HuH-7.5 (cell line): ENCODE results near the gene OR5AK2.
A peak's percentile ranks its signal among the peaks of the same experiment; 100 is the strongest.
"Not testable (repeated sequence)": the region's sequence is repeated elsewhere in the genome, so short reads cannot be mapped to it uniquely, and the experiment has no call there.

Source experiments
- DNase-seq: peaks from one replicate; pipeline ENCODE4 v3.0.0; 2011; ENCODE audit warnings: low spot score

OR5AK2 gene

DNA sequence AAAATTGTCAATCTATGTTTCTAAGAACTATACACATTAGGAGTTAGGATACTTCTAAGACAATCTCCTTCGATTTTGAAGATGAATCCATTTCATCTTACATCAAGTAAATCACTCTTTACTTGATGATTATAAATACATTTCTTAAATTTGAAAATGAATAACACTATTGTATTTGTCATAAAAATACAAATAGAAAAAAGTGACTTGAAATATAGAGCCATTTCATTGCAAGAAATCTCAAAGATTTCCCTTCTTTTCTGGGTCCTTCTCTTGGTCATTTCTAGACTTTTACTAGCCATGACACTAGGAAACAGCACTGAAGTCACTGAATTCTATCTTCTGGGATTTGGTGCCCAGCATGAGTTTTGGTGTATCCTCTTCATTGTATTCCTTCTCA lies at the start of gene OR5AK2:
Gene OR5AK2, plus strand, starts transcription at position 301 of the 400 bp plus-strand sequence. Its CDS starts 0 bp downstream, at position 301.
- DNase-seq = no peak

DNA sequence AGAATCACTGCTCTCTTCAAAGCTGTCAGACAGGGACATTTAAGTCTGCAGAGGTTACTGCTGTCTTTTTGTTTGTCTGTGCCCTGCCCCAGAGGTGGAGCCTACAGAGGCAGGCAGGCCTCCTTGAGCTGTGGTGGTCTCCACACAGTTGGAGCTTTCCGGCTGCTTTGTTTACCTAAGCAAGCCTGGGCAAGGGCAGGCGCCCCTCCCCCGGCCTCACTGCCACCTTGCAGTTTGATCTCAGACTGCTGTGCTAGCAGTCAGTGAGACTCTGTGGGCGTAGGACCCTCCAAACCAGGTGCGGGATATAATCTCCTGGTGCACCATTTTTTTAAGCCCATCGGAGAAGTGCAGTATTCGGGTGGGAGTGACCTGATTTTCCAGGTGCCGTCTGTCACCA lies 43.2 kb upstream of the OR5AK2 start:
- DNase-seq = not testable (repeated sequence)

DNA sequence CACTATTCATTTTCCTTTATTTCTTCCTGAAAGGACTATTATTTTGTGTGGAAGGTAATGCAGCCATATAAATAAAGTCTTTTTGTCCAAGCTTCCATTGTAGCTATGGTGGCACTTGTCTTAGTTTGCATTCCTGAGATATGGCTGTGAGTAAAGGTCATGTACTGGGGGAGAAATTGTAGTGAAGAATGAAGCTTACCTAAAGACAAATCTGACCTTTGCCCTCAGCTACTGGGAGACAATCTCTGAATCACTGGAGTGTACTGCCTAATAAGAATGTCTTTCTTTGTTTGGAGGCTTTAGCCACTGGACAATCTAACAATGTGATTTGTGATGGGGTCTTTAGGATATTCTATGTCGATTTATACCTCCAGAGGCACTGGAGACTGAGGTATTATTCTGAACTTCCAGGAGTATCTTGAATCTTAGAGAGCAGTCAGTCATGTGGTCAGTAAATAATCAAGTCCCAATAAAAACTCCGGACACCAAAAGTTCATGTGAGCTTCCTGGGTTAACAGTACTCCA lies 39.7 kb upstream of the OR5AK2 start:
- peak; percentile 39 for DNase-seq

DNA sequence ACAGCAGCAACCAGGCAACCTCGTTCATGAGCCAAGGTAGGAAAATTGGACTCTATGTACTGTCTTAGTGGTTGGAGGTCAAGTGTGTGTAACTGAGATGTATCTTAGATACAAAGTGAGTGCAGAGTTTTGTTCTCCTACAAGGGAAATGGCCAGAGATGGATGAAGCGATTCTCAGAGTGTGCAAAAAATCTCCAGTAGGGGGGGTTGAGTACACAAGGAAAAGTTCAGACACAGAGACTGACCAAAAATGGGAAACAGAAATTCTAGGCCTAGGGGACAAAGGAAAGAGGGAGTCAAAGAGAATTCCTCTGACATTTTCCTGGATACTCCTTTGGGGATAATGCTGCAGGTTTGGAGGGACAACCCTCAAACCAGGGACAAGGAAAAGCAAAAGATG lies 38.2 kb upstream of the OR5AK2 start:
- no peak for DNase-seq

DNA sequence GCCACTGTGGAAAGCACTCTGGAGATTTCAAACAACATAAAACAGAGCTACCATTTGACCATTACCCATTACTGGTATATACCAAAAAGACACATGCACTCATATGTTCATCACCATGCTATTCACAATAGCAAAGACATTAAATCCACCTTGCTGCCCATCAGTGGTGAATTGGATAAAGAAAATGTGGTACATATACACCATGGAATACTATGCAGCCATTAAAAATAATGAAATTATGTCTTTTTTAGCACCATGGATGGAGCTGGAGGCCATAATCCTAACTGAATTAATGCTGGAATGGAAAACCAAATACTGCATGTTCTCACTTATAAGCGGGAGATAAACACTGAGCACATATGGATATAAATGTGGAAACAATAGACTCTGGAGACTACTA lies 34.8 kb upstream of the OR5AK2 start:
- not testable (repeated sequence) for DNase-seq

DNA sequence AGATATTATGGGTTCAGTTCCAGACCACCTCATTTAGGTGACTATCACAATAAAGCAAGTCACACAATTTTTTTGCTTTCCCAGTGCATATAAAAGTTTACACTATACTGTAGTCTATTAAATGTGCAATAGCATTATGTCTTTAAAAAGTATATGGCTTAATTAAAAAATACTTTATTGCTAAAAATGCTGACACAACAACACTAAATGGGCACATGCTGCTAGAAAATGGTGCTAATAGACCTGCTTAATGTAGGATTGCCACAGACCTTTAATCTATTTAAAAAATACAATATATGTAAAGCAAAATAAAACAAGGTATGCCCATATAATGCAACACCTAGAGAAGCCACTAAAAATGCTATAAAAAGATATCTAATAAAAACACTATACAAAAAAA lies 27.1 kb upstream of the OR5AK2 start:
- no peak for DNase-seq

- no peak for DNase-seq
Observed at GRCh38 chr11:56967726-56968125, 21.0 kb upstream of the OR5AK2 start.

DNA sequence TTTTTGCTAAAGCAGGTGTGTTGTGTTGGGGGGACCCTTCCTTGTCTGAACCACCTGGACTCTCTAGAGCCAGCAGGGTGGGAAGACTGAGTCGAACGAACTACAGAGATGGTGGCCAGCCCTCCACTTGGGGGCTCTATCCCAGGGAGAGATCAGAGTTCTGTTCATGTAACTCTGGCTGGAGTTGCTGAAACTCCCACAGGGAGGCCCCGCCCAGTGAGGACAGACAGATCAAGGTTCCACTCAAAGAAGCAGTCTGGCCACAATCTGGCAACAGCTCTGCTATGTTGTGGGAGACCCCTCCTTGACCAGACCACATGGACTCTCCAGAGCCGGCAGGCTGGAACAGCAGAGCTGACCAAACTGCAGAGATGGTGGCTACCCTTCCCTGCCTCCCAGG lies 20.2 kb upstream of the OR5AK2 start:
- DNase-seq = no peak

- no peak for DNase-seq
Observed at GRCh38 chr11:56977314-56977713, 11.4 kb upstream of the OR5AK2 start.

GRCh38 chr11:56990702-56991101 lies 2.0 kb downstream of the OR5AK2 start:
- no peak for DNase-seq

GRCh38 chr11:56994532-56994931 lies 5.8 kb downstream of the OR5AK2 start:
- DNase-seq = no peak

GRCh38 chr11:57001674-57002401 lies 13.1 kb downstream of the OR5AK2 start:
- no peak for DNase-seq

DNA sequence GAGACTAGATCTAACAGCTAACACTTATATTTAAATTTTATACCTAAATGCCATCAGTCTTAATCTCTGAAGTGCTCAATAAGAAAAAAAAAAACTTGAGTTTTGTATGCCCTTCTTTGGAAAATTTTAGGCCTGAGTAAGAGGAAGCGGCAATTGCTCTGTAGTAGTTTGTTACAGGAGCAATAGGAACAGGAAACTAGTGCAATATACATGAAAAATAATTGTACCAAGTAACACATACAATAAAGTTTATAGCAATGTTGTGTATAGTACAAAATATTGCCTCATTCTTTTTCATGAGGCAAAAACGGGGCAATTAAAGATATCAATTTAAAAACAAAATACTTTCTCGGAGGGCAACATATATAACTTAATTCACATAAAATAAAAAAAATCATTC lies 19.7 kb downstream of the OR5AK2 start:
- DNase-seq = no peak

DNA sequence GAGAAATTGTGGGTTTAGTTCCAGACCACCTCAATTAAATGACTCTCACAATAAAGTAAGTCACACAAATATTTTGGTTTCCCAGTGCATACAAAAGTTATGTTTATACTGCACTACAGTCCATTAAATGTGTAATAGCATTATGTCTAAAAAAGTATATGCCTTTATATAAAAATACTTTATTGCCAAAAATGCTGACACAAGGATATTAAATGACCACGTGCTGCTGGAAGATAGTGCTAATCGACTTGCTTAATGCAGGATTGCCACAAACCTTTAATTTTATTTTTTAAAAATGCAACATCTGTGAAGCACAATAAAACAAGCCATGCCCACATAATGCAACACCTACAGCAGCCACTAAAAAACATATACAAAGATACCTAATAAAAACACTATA lies 27.0 kb downstream of the OR5AK2 start:
- DNase-seq = no peak

GRCh38 chr11:57031556-57031955 lies 42.8 kb downstream of the OR5AK2 start:
- DNase-seq = no peak
